GM12878 (cell line): Measurements from ENCODE around the gene NALF2. TPM values are rescaled to one million over a fixed set of nuclear protein-coding genes. Genes with fewer than 3 reads are reported as not detected.

ENCODE experiments used
- ATAC-seq: fragments of 200-7000 bp; cut with Tn5 transposase; 3 replicates; pipeline ENCODE4 v1.9.1; 2020; ENCODE audit warnings: mild to moderate bottlenecking, moderate library complexity
- BruUV-seq: library from RNA; stranded (reverse); fragments of 400-500 nt; replicated peaks from 2 replicates; lab custom pipeline; 2021; lab: Mats Ljungman, UMichigan
- CTCF ChIA-PET: fragments of 300-600 bp; sonication (Branson Sonifier 250); formaldehyde crosslinking; extraction: SDS; loops from one replicate; lab custom pipeline; 2021; ENCODE audit warnings: inconsistent platforms; lab: Yijun Ruan, JAX
- POLR2A ChIA-PET: fragments of 350-600 bp; formaldehyde crosslinking; extraction: SDS; loops from one replicate; lab custom pipeline; 2021; ENCODE audit warnings: inconsistent platforms; lab: Charles Lee
- RAD21 ChIA-PET: fragments of 300-600 bp; sonication (Branson Sonifier 250); formaldehyde crosslinking; loops from one replicate; lab custom pipeline; 2023; ENCODE audit warnings: antibody characterized with exemption; ENCODE audit not compliant: unreplicated experiment; lab: Charles Lee
- SMC1A ChIA-PET: fragments of 300-600 bp; sonication (Branson Sonifier 250); formaldehyde crosslinking; loops from one replicate; lab custom pipeline; 2023; ENCODE audit not compliant: unreplicated experiment, uncharacterized antibody; lab: Charles Lee
- DNase-seq: peaks from one replicate; pipeline ENCODE4 v3.0.0-alpha.2; 2011; ENCODE audit warnings: low read depth, low spot score
- FAIRE-seq: peaks from 3 replicates; lab custom pipeline; 2011; peaks lifted over from hg19 to GRCh38; lab: Jason Lieb, UNC
- H2AFZ ChIP-seq: 2 replicates; pipeline ENCODE4 v1.6.0; 2011; ENCODE audit warnings: low read depth, low read length, control low read depth; ENCODE audit not compliant: control insufficient read depth
- H3K27ac ChIP-seq: 2 replicates; pipeline ENCODE4 v1.5.1; 2011; ENCODE audit warnings: control low read depth; ENCODE audit not compliant: control insufficient read depth, insufficient read depth
- H3K27me3 ChIP-seq, 2 experiments: replicated peaks in 1 of 2; 2 replicates each; pipeline versions ENCODE4 v1.6.0 to v1.6.1; 2011; ENCODE audit warnings: low read length in 1 of 2; ENCODE audit not compliant: control insufficient read depth in 2 of 2, insufficient read depth in 2 of 2
- H3K36me3 ChIP-seq, 2 experiments: 2 replicates each; pipeline ENCODE4 v1.5.1; 2011; ENCODE audit warnings: low read length in 1 of 2; ENCODE audit not compliant: control insufficient read depth in 2 of 2, insufficient read depth in 2 of 2
- H3K4me1 ChIP-seq: 2 replicates; pipeline ENCODE4 v1.6.1; 2011; ENCODE audit warnings: mild to moderate bottlenecking, low read length, moderate library complexity, mixed read lengths; ENCODE audit not compliant: control insufficient read depth, insufficient read depth
- H3K4me2 ChIP-seq: 2 replicates; pipeline ENCODE4 v1.6.0; 2011; ENCODE audit warnings: control low read depth; ENCODE audit not compliant: control insufficient read depth, insufficient read depth
- H3K4me3 ChIP-seq: fragments of 200-600 bp; sonication (generic); 2 replicates; pipeline ENCODE4 v1.5.1; 2016
- H3K79me2 ChIP-seq: 2 replicates; pipeline ENCODE4 v1.6.0; 2011; ENCODE audit warnings: low read length; ENCODE audit not compliant: control insufficient read depth, insufficient read depth
- H3K9ac ChIP-seq: 2 replicates; pipeline ENCODE4 v1.8.0; 2011; ENCODE audit warnings: low read length, control low read depth, mixed read lengths; ENCODE audit not compliant: control insufficient read depth, insufficient read depth
- H3K9me3 ChIP-seq: replicated peaks from 3 replicates; pipeline ENCODE4 v1.5.1; 2011; ENCODE audit warnings: mild to moderate bottlenecking, low read length; ENCODE audit not compliant: control insufficient read depth, insufficient read depth
- H4K20me1 ChIP-seq: 2 replicates; pipeline ENCODE4 v1.6.0; 2011; ENCODE audit not compliant: control insufficient read depth, insufficient read depth
- CEBPB ChIP-seq, 2 experiments: fragments of 150-350 bp in 1 of 2; IDR thresholded peaks; 2 replicates each; pipeline ENCODE4 v1.6.1; 2012 to 2014; ENCODE audit warnings: low read depth in 2 of 2, low read length in 2 of 2, borderline replicate concordance in 1 of 2, inconsistent platforms in 1 of 2
- CHD1 ChIP-seq: IDR thresholded peaks from 2 replicates; pipeline ENCODE4 v1.6.1; 2012; ENCODE audit warnings: low read depth, low read length, improper control_type of control experiment
- CHD4 ChIP-seq: fragments of 200-600 bp; sonication (generic); IDR thresholded peaks from 2 replicates; pipeline ENCODE4 v1.6.1; 2016; ENCODE audit warnings: mild to moderate bottlenecking
- DPF2 ChIP-seq: fragments of 450-650 bp; IDR thresholded peaks from 2 replicates; pipeline ENCODE4 v1.6.1; 2017; ENCODE audit warnings: mild to moderate bottlenecking
- EED ChIP-seq: sonication (generic); IDR thresholded peaks from 2 replicates; pipeline ENCODE4 v1.6.1; 2016; ENCODE audit warnings: antibody characterized with exemption, low read depth
- EGR1 ChIP-seq, 2 experiments: IDR thresholded peaks; 1 replicate in 1 of 2; 2 replicates in 1 of 2; pipeline ENCODE4 v1.6.1; 2011 to 2012; ENCODE audit warnings: low read depth in 2 of 2, low read length in 2 of 2, borderline replicate concordance in 1 of 2, mild to moderate bottlenecking in 1 of 2, moderate library complexity in 1 of 2
- EZH2 ChIP-seq: IDR thresholded peaks from 2 replicates; pipeline ENCODE4 v1.6.1; 2012; ENCODE audit warnings: low read depth, mild to moderate bottlenecking, control low read depth, inconsistent platforms, low read length, borderline replicate concordance; ENCODE audit not compliant: control insufficient read depth
- JUNB ChIP-seq: IDR thresholded peaks from 2 replicates; pipeline ENCODE4 v1.6.1; 2016; ENCODE audit warnings: antibody characterized with exemption, mild to moderate bottlenecking
- KAT2A ChIP-seq: conservative IDR thresholded peaks from 2 replicates; pipeline ENCODE4 v1.6.1; 2011; ENCODE audit warnings: low read depth, low read length; ENCODE audit not compliant: control insufficient read depth
- NFXL1 ChIP-seq: fragments of 450-650 bp; IDR thresholded peaks from 2 replicates; pipeline ENCODE4 v1.6.1; 2017; ENCODE audit warnings: antibody characterized with exemption, mild to moderate bottlenecking, borderline replicate concordance
- NFYB ChIP-seq: IDR thresholded peaks from 2 replicates; pipeline ENCODE4 v1.6.1; 2011; ENCODE audit warnings: low read depth, mild to moderate bottlenecking, low read length, improper control_type of control experiment, moderate library complexity; ENCODE audit not compliant: insufficient read depth
- PAX8 ChIP-seq: fragments of 450-650 bp; IDR thresholded peaks from 2 replicates; pipeline ENCODE4 v1.6.1; 2017; ENCODE audit warnings: mild to moderate bottlenecking, moderate library complexity
- PBX3 ChIP-seq: IDR thresholded peaks from 2 replicates; pipeline ENCODE4 v1.6.1; 2011; ENCODE audit warnings: mild to moderate bottlenecking, low read depth, low read length, moderate library complexity; ENCODE audit not compliant: insufficient replicate concordance
- POLR2A ChIP-seq: IDR thresholded peaks from 2 replicates; pipeline ENCODE4 v1.6.1; 2011; ENCODE audit warnings: low read depth, mild to moderate bottlenecking, low read length
- POU2F2 ChIP-seq: IDR thresholded peaks from 3 replicates; pipeline ENCODE4 v1.6.1; 2011; ENCODE audit warnings: low read depth, mild to moderate bottlenecking, low read length, borderline replicate concordance
- RELA ChIP-seq: fragments of 450-650 bp; IDR thresholded peaks from 2 replicates; pipeline ENCODE4 v1.8.0; 2014; ENCODE audit warnings: borderline replicate concordance; ENCODE audit not compliant: partially characterized antibody
- SMAD1 ChIP-seq: fragments of 450-650 bp; IDR thresholded peaks from 2 replicates; pipeline ENCODE4 v1.6.1; 2018; ENCODE audit warnings: mild to moderate bottlenecking, low read depth; ENCODE audit not compliant: partially characterized antibody
- SP1 ChIP-seq: IDR thresholded peaks from one replicate; pipeline ENCODE4 v1.6.1; 2011; ENCODE audit warnings: low read depth, low read length
- TBL1XR1 ChIP-seq: IDR thresholded peaks from 2 replicates; pipeline ENCODE4 v1.6.1; 2012; ENCODE audit warnings: low read depth, low read length, improper control_type of control experiment
- WGBS: methylation state at CpG from one replicate; pipeline ENCODE4 v1.1.6; 2016; ENCODE audit warnings: low lambda C conversion rate; ENCODE audit not compliant: insufficient replicate concordance, insufficient coverage; ENCODE audit errors: missing lambda C conversion rate; 5-methylcytosine and 5-hydroxymethylcytosine counted together
- in situ Hi-C: fragments of 300-500 bp; cut with MboI; formaldehyde crosslinking; loops from 9 replicates; pipeline ENCODE4 v1.14.3; 2018; ENCODE audit warnings: mixed read lengths
- intact Hi-C: fragments of 100-400 bp; cut with micrococcal nuclease; formaldehyde crosslinking; loops from one replicate; pipeline ENCODE4 v1.14.2; 2022; ENCODE audit not compliant: unreplicated experiment
- polyA plus RNA-seq, 11 experiments: library from polyadenylated mRNA; depleted of rRNA in 4 of 11; unstranded in 6 of 11; stranded (reverse) in 5 of 11; fragments of >200 nt; fragmentation: Nextera tagmentation in 4 of 11; fragmentation: Illumina TruSeq in 1 of 11; extraction: Ambion mirVana in 4 of 11; extraction: Trizol in 1 of 11; gene quantifications; 1 replicate in 1 of 11; 2 replicates in 10 of 11; pipeline versions ENCODE4 v1.2.1 to v1.2.3, GENCODE V29; 2011 to 2016; ENCODE audit warnings: inconsistent platforms in 2 of 11, missing spikeins in 2 of 11, low read depth in 1 of 11
- total RNA-seq, 4 experiments: library from RNA; depleted of rRNA in 3 of 4; stranded (reverse); fragments of >200 nt in 3 of 4; fragmentation: Illumina TruSeq in 1 of 4; extraction: Trizol in 1 of 4; gene quantifications; 2 replicates each; pipeline versions ENCODE4 v1.2.1 to v1.2.3, GENCODE V29; 2013 to 2021
- TF ChIP-seq, protein P1 (sequence below): IDR thresholded peaks from 2 replicates; pipeline ENCODE4 v1.6.1; 2012; ENCODE audit warnings: improper control_type of control experiment, low read depth, low read length; ENCODE audit not compliant: insufficient replicate concordance

Gene NALF2
- total and polyA plus RNA-seq, 10 of the 15 experiments (the other 5 are each of a cell fraction or from before 2014, with no cell fraction given) = not detected

- TF ChIP-seq CEBPB (IDR thresholded peaks at IDR 0.05; ENCODE audit: borderline replicate concordance in 1 of 2, low read depth in 2 of 2, low read length in 2 of 2) (no peak), PAX8 (no peak)
- TF ChIP-seq, all 136 proteins: peak for 0
These were observed 7.9 kb upstream of the NALF2 start (continued) for GRCh38 chrX:69496183-69496582.

- BruUV-seq = no TSS peak
- Histone ChIP-seq H4K20me1 (no peaks in the 10 kb centered on the region), H3K4me3 (no peak overlapping the region), H3K27ac (no peak overlapping the region), H3K9ac (no peak overlapping the region), H3K9me3 (no peaks in the 10 kb centered on the region; the same call in 2 of the 3 replicates), H2AFZ (no peak overlapping the region), H3K79me2 (no peaks in the 10 kb centered on the region), H3K27me3 (no peaks in the 10 kb centered on the region), H3K4me1 (no peaks in the 10 kb centered on the region), H3K36me3 (no peaks in the 10 kb centered on the region), H3K4me2 (no peak overlapping the region)
- ChIA-PET RAD21 (no interaction called here), SMC1A (no interaction called here), POLR2A (no interaction called here), CTCF (no interaction called here)
- FAIRE-seq (no peak), ATAC-seq (no peak), DNase-seq (no peak)
- intact Hi-C loops = no loop called here
- 34% methylated on average over 3 of the region's 3 CpGs for WGBS
- in situ Hi-C loops = no loop called here
- TF ChIP-seq JUNB (no peak), PBX3 (peak; percentile 70), CHD4 (no peak), POLR2A (no peak), DPF2 (no peak), EGR1 (IDR thresholded peaks at IDR 0.05; ENCODE audit: borderline replicate concordance in 1 of 2, low read depth in 2 of 2, low read length in 2 of 2) (no peak), CHD1 (no peak), SP1 (no peak), NFYB (peak; percentile 74), KAT2A (no peak), EZH2 (no peak), SMAD1 (no peak), RELA (no peak), TBL1XR1 (no peak), POU2F2 (no peak), EED (no peak), NFXL1 (no peak)
- TF ChIP-seq, protein P1, sequence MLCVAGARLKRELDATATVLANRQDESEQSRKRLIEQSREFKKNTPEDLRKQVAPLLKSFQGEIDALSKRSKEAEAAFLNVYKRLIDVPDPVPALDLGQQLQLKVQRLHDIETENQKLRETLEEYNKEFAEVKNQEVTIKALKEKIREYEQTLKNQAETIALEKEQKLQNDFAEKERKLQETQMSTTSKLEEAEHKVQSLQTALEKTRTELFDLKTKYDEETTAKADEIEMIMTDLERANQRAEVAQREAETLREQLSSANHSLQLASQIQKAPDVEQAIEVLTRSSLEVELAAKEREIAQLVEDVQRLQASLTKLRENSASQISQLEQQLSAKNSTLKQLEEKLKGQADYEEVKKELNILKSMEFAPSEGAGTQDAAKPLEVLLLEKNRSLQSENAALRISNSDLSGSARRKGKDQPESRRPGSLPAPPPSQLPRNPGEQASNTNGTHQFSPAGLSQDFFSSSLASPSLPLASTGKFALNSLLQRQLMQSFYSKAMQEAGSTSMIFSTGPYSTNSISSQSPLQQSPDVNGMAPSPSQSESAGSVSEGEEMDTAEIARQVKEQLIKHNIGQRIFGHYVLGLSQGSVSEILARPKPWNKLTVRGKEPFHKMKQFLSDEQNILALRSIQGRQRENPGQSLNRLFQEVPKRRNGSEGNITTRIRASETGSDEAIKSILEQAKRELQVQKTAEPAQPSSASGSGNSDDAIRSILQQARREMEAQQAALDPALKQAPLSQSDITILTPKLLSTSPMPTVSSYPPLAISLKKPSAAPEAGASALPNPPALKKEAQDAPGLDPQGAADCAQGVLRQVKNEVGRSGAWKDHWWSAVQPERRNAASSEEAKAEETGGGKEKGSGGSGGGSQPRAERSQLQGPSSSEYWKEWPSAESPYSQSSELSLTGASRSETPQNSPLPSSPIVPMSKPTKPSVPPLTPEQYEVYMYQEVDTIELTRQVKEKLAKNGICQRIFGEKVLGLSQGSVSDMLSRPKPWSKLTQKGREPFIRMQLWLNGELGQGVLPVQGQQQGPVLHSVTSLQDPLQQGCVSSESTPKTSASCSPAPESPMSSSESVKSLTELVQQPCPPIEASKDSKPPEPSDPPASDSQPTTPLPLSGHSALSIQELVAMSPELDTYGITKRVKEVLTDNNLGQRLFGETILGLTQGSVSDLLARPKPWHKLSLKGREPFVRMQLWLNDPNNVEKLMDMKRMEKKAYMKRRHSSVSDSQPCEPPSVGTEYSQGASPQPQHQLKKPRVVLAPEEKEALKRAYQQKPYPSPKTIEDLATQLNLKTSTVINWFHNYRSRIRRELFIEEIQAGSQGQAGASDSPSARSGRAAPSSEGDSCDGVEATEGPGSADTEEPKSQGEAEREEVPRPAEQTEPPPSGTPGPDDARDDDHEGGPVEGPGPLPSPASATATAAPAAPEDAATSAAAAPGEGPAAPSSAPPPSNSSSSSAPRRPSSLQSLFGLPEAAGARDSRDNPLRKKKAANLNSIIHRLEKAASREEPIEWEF = no peak
These were observed 2.7 kb upstream of the NALF2 start for GRCh38 chrX:69501429-69501828.
